HS-5 (cell line): ENCODE results near the gene UBE2E3.
"Not testable (repeated sequence)": the region's sequence is repeated elsewhere in the genome, so short reads cannot be mapped to it uniquely, and the experiment has no call there.

Experiments
- DNase-seq: peaks from one replicate; pipeline ENCODE4 v3.0.0-alpha.2; 2012; ENCODE audit warnings: low read depth

UBE2E3 gene

DNA sequence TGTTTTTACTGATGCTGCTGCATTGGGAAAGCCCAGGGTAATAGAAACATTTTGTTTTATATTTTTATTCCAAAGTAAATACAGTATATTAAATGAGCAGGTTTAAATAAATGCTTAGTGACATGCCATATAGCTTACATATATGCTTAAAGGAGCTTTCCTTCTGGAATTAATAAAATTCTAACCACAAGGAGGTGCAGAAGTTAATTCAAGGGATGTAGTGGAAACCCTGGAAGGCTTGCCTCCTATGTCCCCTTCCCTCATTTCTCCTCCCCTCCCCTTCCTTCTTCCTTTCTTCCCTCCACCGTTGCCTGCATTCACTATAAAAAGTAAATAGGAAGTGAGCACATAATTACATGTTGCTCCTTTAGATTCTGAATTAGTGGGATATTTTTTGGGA lies 96.3 kb downstream of the UBE2E3 start:
- no peak for DNase-seq

DNA sequence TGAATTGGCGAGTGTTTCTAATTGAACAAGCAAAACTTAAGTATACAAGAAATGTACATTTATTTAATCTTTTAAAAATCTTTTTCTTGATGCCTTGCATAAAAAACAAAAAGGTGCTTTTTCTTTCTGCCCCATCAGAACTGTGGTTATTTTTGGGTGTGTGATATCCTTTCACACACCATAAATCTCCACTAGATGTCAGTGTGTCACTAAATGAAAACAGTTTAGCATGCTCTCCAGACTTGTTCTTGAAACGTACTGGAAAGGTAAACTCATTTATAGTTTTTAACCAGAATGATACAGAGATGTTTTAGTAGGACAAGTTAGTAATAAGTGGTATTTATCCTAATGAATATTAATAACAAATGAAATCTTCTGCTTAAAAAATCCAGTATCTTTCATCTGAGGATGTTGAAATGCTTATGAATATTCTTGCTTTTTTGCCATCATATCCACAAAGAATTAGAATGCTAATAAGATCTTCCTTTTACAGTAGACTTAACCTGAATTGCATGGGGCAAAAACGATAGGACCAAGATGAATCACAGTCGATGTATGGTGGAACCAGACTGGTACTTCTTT lies 96.8 kb downstream of the UBE2E3 start:
- DNase-seq, result peak; percentile 32

DNA sequence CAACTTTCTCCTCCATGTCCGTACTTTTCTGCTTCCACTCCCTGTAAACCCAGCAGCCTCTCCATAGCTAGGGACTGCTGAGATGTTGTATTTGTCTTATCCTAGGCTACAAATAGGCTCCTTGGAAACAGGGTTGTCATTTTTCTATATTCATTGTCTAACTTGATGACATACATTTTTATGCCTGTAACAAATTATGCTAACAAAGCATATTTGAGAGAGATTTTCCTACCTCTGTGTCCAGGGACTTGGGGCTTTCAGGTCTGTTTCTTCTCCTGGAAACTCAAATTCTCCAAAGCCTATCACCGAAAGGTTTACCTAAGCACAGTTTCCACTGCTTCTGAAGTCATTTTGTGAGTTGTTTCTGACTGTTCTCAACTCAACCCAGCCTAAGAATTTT lies 102.7 kb downstream of the UBE2E3 start:
- no peak for DNase-seq

DNA sequence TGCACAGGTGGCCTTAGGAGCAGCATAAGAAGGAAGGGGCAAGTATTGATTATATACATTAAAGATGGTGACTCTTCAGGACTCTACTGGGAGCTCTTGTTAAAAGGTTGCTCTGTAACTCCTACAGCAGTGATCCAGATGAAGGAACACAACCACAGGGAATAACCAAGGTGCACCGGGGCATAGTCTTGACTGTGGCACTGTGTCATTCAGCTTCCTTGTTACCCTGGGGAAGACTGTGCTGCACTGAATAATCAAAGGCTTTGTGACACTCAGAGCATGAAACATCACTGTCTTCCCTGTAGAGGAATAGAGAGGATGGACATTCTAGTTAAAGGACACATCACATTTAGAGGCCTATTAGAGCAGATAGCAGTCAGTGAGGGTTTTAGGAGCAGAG lies 105.3 kb downstream of the UBE2E3 start:
- no peak for DNase-seq

DNA sequence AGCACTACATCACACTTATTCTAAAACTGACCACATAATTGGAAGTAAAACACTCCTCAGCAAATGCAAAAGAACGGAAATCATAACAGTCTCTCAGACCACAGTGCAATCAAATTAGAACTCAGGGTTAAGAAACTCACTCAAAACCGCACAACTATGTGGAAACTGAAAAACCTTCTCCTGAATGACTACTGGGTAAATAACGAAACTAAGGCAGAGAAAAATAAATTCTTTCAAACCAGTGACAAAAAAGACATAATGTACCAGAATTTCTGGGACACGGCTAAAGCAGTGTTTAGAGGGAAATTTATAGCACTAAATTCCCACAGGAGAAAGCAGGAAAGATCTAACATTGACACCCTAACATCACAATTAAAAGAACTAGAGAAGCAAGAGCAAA lies 111.5 kb downstream of the UBE2E3 start:
- not testable (repeated sequence) for DNase-seq

DNA sequence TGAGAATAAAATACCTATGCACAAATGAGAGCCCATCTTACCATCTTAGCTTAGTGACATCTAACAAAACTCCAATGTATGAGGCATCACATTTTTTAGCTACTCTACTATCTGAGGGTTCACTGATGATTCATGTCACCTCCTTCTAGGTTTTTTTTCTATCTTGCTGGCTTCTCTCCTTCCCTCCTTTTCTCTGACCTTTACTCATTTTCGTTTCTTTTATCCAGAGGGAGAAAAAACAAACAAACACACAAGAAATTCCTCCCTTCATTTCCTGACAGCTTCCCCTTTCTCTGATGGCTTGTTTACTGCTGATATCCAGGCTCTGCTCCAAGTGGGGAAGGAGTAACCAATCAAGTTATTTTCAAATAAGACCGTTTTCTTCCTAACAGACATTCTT lies 115.1 kb downstream of the UBE2E3 start:
- no peak for DNase-seq

DNA sequence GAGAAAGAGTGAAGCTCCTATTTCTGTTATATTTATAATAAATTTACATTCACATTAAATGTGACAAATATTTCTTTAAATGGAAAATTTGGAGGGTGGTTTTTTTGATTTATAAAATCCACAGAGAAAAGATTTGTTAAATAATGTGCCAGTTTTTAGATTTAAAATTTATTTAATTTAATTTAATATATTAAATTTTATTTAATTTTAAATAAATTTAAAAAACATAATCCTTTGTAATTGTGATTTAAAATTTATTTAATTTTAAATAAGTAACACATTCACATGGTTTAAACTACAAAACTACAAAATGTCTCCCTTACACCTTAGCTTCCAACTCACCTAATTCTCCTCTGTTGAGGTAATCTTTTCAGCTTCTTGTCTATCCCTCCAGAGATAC lies 123.3 kb downstream of the UBE2E3 start:
- DNase-seq, result no peak

DNA sequence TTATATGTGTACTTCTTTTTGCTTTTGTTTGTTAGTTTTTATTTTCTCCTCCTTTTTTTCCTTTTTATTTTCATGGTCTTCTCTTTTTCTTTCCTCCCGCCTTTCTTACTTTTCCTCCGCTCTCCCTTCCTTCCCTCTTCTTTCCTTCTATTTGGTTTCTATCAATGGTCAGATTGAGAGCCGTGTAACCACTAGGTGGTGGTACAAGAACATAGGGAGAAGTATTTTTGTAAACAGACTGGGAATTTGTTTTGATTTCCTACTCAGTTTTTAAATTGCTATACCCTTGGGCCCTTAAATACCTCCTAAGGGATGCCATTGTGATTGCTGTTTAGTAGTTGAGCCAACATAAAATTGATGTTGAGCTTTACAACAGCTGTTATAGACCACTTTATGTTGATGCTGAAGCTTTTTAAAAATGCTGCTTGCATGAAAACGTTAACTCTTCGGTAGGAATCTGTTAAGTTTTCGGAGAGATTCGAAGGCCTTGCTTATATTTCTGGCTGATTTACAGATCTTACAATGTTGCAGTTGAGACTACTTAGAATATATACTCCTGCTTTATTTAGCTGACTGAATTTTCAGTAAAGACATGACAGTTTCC lies 124.2 kb downstream of the UBE2E3 start:
- peak; percentile 57 for DNase-seq

DNA sequence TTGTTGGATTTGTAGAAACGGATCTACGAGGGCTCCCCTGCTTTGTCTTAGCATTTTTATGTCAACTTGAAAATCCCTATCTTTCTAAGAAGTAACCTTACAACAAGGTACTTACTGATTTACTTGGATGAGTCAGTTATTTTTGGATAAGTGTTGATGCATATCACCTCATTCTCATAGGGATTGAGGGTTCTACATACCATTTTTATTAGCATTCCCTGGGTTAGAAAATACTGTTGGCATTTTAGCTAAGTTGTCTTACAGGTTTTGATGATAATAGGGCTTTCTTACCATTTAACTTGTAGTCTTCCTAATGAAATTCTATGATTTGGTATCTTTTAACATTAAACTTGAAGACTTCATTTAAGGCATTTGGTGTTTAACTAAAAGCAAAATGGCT lies 125.2 kb downstream of the UBE2E3 start:
- no peak for DNase-seq

DNA sequence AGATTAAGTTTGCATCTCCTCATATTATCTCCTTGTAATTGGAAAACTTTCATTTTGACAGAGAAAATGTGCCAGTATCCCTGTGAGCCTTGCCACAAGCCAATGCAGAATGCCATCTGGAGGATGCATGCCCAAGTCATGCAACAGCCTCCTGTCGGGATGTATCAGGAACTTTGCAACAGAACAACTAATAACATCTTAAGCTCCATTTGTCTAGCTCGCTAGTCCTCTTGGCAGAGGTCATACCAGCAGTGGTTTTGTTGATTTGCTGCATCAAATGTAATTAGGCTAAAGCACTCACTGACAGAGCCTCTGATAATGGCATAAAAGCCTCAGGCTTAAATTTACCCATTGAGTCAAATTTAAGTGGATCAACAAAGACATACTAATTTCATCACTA lies 125.8 kb downstream of the UBE2E3 start:
- DNase-seq, result no peak

DNA sequence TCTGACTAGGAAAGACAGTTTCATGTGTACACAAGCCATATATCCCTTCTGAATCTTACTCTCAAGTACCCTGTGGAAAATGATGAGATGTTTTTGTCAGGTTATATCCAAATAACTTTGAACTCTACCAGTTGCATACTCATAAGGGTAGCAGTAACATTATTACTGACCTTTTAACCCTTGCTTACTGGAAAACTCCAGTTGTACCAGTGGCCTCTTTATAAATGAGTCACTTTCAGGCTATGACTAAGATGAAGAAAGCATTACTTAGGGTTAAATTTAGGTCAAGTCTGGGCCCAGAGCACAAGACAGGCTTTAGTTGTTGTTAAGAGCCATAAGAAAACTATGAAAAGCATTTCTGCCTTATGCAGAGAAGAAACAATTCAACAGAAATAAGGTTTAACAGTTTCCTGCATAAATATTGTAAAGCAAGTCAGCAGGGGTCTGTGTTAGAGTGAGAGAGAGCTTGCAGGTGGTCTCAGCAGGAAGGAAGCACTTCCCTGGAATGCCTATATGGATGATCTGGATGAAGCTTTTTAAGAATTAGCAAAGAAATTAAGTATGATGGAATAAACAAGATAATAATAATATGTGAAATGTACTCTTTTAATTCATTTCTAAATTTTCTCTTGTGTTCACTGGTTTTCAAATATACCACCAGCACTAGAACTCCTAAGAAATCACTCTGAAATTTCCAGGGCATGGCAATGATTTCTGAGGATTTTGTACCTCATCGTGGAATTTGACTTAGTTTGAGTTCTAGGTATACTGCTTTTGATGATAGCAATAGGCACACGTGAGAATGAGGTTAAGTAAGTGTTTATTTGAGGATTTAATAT lies 126.6 kb downstream of the UBE2E3 start:
- DNase-seq, result peak; percentile 94

DNA sequence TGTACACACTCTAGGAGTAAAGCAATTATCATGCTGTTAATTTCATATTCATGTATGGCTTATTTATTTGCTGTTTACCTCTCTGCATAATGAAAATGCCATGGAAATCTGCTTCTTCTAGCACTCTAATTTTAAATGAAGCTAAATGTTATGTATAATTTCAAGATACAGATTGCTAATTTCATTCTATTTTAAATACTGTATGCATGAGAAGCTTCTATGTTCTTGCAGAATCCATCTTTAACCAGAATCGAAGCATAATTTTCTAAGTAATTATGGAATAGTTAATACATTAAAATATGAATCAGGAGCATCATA lies 127.2 kb downstream of the UBE2E3 start:
- DNase-seq, result no peak

DNA sequence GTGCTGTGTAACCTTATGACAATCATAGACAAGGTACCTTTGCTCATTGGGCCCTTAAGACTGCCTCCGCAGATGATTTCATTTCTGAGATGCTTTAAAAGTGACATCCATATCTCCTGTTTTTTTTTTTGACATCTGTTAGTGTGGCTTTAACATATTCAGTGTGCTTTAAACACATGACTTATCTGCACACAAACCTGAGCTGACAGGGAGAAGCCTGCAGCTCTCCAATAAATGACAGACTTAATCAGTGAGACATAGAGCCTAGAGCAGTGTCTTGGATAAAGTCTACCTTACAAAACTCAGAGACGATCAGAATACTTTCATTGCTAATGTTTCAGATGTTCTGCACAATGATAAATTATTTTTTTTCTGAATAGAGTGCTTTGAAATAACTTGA lies 130.7 kb downstream of the UBE2E3 start:
- no peak for DNase-seq

DNA sequence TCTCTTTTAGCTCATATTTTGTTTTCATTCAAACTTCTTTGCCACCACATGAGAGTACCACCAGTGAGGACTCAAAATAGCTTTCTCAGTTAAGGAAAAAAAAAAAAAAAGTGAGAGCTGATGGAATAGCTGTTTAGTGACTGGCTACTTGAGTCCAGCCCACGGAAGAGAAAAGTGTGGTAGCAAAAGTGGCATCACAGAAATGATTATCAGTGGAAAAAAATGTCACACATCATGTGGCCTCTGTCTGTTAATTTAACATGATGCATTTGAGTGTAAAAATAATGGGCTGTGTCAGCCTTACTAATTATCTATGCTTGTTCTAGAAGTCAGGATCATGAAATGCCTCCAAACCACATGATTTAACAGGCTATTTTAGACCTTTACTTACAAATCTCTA lies 132.5 kb downstream of the UBE2E3 start:
- DNase-seq, result no peak
